ENCODE data around the gene VAT1L.

- TF ChIP-seq EZH2 (IDR thresholded peaks at IDR 0.05; ENCODE audit: insufficient read depth, poor library complexity, severe bottlenecking): no peak
- no peak for TF ChIP-seq EZH2phosphoT487 (IDR thresholded peaks at IDR 0.05; ENCODE audit: insufficient read depth, low read depth)
Observed at GRCh38 chr16:77840673-77841501, 52.5 kb downstream of the VAT1L start.
